Kidney epithelial cell (primary cell): ENCODE data around the gene LPIN1. TPM values are rescaled to one million over a fixed set of nuclear protein-coding genes. Genes with fewer than 3 reads are reported as not detected.

ENCODE experiments used
- DNase-seq: peaks from one replicate; pipeline ENCODE4 v3.0.0-alpha.2; 2010; ENCODE audit warnings: low read depth
- H3K27me3 ChIP-seq: 2 replicates; pipeline ENCODE4 v1.6.0; 2011; ENCODE audit warnings: low read length; ENCODE audit not compliant: control insufficient read depth, insufficient read depth
- H3K36me3 ChIP-seq: 2 replicates; pipeline ENCODE4 v1.5.1; 2011; ENCODE audit warnings: low read length; ENCODE audit not compliant: control insufficient read depth, insufficient read depth
- H3K4me3 ChIP-seq: 2 replicates; pipeline ENCODE4 v1.5.1; 2011; ENCODE audit warnings: low read depth, mild to moderate bottlenecking, control low read depth, low read length
- CTCF ChIP-seq: IDR thresholded peaks from 2 replicates; pipeline ENCODE4 v1.5.1; 2011; ENCODE audit warnings: mild to moderate bottlenecking, moderate library complexity, low read length, control low read depth, inconsistent platforms; ENCODE audit not compliant: insufficient read depth, poor library complexity, severe bottlenecking
- total RNA-seq: library from RNA; depleted of rRNA; stranded (reverse); fragments of >200 nt; gene quantifications from 2 replicates; pipeline ENCODE4 v1.2.3, GENCODE V29; 2015

LPIN1 gene
- total RNA-seq, 1 donor from 2014 or later, result 23.6 TPM

DNA sequence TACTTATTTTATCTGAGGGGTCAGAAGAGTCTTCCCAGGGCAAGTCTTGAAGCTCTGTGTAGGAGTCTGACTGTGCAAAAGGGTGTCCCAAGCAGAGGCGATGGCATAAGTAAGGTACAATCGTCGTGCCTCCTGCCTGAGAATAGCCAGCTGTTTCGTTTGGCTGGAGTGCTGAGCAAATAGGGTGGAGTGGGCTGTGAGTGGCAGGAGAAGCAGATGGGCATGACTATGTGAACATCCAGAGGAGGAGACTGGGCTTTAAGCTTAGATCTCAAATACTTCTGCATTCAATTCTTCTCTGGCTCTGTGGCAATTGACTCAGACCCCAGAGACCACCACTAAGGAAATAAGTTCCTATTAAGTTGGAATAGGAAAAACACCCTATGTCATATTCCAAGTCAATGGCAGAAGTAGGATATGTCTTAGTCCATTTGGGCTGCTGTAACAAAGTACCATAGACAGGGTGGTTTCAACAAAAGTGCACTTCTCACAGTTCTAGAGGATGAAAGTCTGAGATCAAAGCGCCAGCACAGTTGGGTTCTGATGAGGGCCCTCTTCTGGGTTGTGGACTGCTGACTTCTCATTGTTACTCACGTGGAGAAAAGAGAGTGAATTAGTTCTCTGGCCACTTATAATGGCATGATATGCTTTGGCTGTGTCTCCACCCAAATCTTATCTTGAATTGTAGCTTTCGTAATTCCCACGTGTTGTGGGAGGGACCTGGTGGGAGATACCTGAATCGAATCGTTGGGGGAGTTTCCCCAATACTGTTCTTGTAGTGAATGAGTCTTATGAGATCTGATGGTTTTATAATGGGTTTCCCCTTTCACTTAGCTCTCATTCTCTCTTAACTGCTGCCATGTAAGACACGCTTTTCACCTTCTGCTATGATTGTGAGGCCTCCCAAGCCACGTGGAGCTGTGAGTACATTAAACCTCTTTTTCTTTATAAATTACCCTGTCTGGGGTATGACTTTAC lies 120.2 kb downstream of the LPIN1 start:
- TF ChIP-seq CTCF, result no peak
- Histone ChIP-seq H3K27me3 (peaks cover 2% of the 10 kb centered on the region), H3K36me3 (no peaks in the 10 kb centered on the region), H3K4me3 (no peak overlapping the region)
- no peak for DNase-seq

DNA sequence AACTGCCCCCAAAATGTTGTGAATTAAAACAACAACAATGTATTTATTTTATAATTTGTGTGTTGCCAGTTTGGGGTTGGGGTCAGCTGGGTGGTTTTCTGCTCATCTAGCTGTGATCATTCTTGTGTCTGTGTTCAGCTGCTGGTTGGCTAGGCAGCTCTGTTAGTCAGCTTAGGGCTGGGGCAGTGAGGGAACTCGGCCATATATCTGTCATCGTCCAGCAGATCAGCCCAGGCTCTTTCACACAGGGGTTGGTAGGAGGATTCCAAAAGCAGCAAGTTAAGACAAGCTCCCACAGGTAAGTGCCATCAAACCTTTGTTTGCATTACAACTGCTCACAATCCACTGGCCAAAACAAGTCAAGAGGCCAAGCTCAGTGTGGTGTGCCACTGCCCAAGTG lies 121.5 kb downstream of the LPIN1 start:
- no peak for TF ChIP-seq CTCF

GRCh38 chr2:11869391-11869991 lies 123.1 kb downstream of the LPIN1 start:
- peaks cover 2% of the 10 kb centered on the region for H3K27me3 ChIP-seq
- H3K36me3 ChIP-seq, result no peaks in the 10 kb centered on the region
- DNase-seq, result no peak
- TF ChIP-seq CTCF, result no peak
- no peak overlapping the region for H3K4me3 ChIP-seq

More for the DNA sequence above, 121.5 kb downstream of the LPIN1 start:
- Histone ChIP-seq H3K27me3 (no peaks in the 10 kb centered on the region), H3K36me3 (no peaks in the 10 kb centered on the region), H3K4me3 (no peak overlapping the region)
- DNase-seq, result no peak

- peaks cover 2% of the 10 kb centered on the region for H3K27me3 ChIP-seq
- no peak for TF ChIP-seq CTCF
- no peak for DNase-seq
- H3K36me3 ChIP-seq, result no peaks in the 10 kb centered on the region
- no peak overlapping the region for H3K4me3 ChIP-seq
Measured at GRCh38 chr2:11870064-11870463, 123.6 kb downstream of the LPIN1 start.

DNA sequence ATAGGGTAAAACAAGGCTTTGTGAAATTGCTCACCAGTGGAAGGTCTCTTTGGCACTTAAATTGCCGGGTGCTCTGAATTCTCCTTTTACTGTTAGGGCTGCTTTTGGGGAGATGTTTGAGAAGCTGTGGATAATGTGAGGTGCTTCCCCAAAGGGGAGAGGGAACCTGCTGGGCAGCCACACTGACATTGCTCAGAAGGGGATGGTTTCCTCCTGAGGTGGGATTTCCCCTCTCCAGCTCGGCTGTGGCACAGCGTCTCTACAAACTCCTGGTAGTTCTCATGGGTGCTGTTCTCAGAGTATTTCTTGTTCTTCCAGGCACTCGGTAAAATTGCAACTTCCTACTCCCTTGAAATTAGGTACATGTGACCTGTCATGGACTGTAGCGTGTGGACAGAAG lies 124.2 kb downstream of the LPIN1 start:
- Histone ChIP-seq H3K4me3 (no peak overlapping the region), H3K27me3 (peaks cover 2% of the 10 kb centered on the region), H3K36me3 (no peaks in the 10 kb centered on the region)
- no peak for DNase-seq
- TF ChIP-seq CTCF, result no peak

- peaks cover 2% of the 10 kb centered on the region for H3K27me3 ChIP-seq
Measured at GRCh38 chr2:11871421-11871820, 125.0 kb downstream of the LPIN1 start.

More at GRCh38 chr2:11871421-11871820, 125.0 kb downstream of the LPIN1 start:
- Histone ChIP-seq H3K36me3 (no peaks in the 10 kb centered on the region), H3K4me3 (no peak overlapping the region)
- no peak for TF ChIP-seq CTCF
- no peak for DNase-seq
